GM18499 (cell line): Measurements from ENCODE around the gene BHLHE23.
"Not testable (repeated sequence)": the region's sequence is repeated elsewhere in the genome, so short reads cannot be mapped to it uniquely, and the experiment has no call there.

ENCODE experiments used
- ATAC-seq: cut with Tn5 transposase; IDR thresholded peaks from one replicate; pipeline ENCODE4 v1.9.1; 2021; ENCODE audit warnings: moderate number of reproducible peaks; ENCODE audit not compliant: insufficient read depth, unreplicated experiment

Gene BHLHE23

DNA sequence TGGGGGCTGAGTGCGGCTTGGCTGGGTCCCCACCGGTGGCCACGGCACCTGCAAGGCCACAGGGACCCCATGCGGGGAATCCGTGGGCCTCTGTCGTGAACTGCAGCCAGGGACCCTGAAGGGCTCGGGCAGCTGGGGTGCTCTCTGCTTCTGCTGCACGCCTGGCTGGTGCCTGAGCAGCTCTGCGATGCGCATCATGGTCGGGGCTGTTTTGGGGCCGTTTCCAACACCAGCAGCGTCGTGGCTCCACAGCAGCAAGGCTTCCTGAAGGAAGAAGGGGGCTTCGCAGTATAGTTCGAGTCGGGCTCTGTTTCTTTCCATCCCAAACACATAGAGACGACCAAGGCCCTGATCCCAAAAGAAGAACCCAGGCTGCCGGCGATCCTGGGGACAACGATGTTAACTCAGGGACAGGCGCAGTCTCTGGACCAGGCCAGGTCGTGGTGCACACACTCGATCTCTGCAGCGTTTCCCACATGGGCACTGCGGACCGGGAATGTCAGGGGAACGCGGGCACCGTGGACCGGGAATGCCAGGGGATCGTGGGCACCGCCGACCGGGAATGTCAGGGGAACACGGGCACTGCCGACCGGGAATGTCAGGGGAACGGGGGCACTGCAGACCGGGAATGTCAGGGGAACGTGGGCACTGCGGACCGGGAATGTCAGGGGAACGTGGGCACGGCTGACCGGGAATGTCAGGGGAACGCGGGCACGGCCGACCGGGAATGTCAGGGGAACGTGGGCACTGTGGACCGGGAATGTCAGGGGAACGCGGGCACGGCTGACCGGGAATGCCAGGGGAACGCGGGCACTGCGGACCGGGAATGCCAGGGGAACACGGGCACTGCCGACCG, 36.8 kb upstream of the BHLHE23 start:
- no peak for ATAC-seq

DNA sequence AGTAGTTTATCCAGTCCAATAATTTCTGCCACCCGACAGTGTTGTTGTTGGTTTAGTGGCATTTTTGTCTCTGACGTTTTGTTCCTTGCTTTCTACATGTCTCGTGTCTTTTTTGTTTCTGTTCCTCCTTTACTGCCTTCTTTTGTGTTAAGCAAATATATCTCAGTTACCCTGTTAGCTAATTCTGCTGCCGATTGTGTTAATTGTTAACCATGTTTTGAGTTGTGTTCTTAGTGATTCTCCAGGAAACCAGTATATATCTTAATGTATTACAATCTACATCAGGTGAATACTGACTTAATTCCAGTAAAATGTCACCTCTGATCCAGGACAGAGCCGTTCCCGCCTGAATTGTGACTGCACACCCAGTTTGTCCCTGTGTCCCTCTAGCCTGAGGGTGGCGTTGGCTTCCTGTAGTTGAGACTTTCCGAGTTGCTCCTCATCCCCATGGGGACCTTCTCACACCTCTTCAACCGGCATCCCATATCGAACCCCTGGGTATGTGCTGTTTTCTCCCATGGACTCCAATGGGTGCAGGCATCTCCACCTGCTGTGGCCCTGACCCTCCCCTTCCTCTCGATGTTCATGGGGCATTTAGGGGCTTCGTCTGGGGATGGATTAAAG, 35.8 kb upstream of the BHLHE23 start:
- ATAC-seq = no peak

DNA sequence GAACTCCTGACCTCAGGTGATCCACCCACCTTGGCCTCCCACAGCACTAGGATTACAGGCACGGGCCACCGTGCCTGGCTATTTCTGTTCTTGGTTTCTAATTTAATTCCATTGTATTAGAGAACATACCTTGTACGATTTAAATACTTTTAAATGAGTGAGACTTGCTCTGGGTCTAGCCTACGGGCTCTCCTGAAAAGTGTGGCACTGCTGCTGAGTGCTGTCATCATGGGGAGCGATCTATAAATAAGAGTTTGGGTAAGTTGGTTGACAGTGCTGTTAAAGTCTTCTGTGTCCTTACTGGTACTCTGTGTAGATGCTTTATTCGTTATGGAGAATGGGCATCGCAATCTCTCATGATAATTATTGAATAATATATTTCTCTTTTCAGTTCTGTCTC, 35.0 kb upstream of the BHLHE23 start:
- no peak for ATAC-seq

DNA sequence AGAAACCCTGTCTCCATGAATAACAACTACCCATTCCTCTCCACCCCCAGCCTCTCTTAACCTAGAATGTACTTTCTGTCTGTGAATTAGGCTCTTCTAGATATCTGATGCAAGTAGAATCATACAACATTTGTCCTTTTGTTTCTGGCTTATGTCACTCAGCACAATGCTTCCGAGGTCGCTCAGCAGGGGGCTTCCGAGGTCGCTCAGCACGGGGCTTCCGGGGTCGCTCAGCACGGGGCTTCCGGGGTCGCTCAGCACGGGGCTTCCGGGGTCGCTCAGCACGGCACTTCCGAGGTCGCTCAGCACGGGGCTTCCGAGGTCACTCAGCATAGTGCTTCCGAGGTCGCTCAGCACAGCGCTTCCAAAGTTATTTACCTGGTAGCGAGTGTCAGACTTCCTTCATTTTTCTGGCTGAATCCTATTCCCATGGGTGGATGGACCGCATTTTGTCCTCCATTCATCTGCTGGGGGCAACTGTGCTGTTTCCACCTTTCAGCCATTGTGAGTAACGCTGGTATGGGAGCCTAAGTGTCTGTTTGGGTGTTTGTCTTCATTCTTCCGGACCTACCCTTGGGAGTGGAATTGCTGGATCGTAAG, 31.0 kb upstream of the BHLHE23 start:
- ATAC-seq = no peak

DNA sequence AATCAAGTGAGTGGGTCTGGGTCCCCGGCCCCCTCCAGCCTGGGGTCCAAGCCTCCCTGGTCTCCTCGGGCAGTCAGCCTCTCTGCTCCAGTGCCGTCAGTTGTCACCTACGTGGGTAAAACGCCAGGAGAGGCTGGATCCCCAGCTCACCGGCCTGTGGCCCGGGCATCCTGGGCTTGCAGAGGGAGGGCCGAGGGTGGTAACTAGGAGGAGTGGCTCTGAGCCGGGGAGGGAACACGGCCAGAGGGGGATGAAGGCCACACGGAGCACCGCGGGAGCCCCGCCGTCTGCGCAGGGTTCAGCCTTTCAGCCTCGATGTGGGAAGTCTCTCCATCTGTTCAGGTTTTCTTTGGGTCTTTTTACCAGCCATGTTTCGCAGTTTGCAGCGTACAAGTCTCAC, 29.5 kb upstream of the BHLHE23 start:
- no peak for ATAC-seq

DNA sequence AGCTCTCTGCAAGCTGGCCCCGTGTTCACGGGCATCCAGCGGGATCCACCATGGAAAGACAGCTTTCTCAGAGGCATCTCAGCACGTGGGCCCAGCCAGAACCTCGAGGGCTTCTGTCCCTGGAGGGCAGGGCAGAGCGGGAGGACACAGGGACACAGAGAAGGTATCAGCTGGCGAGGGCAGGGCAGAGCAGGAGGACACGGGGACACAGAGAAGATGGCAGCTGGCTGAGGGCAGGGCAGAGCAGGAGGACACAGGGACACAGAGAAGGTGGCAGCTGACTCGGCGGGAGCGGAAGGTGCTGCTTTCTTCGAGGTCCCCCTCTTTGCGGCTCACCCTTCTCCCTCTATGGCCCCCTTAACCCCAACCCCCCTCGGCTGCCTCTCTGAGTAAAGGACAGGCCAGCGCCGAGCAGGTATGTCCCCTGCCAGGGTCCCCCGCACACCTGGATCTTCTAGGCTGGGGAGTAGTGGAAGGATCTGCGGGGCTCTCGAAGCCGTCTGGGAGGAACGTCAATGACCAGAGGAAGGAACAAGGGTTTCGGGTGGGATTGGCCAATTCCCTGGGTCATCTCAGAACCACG, 28.9 kb upstream of the BHLHE23 start:
- no peak for ATAC-seq

DNA sequence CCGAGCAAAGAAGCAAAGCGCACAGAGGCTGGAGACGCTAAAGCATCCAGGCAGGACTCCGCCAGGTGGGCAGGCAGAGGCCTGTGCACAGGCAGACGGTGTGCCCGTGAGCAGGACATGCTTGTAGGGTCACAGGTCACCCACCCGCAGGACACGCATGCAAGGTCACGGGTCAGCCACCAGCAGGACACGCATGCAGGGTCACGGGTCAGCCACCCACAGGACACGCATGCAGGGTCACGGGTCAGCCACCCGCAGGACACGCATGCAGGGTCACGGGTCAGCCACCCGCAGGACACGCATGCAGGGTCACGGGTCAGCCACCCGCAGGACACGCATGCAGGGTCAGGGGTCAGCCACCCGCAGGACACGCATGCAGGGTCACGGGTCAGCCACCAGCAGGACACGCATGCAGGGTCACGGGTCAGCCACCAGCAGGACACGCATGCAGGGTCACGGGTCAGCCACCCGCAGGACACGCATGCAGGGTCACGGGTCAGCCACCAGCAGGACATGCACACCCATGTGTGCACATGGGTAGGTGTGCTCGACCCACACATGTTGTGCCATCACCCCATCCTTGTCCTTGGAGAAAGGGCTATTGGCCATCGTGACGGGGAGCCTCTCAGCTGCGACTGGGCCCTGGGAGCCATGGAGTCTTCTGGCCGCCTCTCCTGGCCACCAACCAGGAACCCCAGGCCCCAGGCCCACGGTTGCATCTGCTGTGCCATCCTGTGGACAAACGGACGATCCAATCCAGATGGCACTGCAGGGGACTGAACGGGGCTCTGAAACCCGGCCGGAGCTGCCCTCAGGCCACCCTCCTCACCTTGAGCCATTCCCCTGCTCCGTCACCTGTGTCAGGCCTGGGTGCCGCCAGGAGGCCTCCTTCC, 28.2 kb upstream of the BHLHE23 start:
- ATAC-seq = not testable (repeated sequence)

DNA sequence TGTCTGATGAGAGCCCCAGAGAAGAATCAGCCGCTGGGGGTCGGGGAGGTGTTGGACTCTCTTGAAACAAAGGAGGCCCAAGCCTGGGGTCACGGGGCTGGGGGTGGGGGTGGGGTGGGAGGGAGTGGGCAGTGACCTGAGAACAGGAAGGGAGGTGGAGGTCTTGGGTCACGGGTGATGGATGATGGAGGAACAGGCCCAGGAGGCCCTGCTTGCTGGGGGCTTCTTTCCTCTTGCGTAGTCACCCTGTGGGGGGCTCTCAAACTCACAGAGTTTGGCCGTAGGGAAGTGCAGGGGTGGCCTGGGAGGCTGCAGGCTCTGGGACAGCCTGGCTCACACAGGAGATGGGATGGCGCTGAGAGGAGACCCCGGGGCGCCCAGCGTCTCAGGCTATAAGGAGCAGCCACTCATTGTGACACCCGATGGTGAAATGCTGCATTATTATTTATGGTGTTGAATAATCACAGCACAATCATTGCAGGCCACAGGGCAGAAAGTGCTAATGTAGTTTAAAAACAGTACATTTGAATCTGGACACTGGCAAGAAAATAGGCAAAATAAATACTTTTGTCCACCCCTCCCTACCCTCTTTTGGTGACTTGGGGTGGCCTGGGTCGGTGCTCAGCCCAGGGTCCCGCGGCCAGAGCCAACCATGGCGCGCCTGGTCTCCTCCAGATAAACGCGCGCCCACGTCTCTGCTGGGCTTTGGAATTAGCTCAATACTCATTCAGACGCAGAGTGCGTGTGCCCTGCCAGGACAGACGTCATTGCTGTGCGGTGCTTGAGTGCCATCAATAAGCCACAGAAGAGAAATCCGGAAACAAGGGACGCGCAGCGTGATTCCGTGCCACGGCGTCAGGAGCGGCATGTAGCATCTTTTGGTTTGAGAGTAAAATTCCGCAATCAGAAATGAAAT, 27.3 kb upstream of the BHLHE23 start:
- ATAC-seq = no peak

DNA sequence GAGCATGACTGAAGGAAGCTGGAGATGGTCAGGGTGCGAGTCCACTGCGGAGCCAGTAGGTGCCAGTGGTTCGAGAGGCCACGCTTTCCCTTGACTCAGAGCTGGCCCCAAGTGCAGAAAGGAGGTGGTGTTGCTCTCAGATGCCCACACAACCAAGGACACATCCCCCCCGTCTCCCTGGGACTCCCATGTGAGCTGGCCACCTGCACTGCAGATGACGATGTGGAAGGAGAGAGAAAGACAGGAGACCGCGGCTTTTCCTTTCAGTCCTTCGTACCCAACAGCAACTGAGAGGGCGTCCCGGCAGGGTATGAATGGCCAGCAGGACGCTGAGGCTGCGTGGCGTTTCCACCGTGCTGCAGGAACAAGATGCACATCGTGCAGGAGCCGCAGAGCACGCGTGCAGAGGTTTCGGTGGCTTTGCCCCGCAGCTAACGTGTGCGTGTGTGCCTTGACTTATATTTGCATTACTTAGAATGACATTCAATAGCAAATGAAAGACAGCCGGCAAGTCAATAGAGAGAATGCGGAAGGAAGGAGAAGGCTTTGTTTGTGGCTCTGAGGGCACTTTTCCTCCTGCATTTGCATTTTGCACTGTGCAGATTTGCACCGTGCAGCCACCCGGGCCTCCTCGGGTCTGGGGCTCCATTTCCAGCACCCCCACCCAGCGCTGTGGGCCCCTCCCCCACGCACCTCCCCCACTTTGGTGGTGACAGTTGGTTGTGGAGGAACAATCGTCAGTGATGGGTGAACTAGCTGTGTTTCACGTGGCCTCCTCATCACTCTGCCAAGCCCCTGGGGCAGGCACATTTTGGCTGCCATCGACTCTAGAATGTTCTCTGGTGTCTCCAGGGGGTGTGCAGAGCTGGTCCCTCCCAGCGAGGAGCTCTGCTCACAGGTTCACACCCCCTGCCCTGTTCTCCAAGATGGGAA, 26.4 kb upstream of the BHLHE23 start:
- peak; percentile 56 for ATAC-seq

DNA sequence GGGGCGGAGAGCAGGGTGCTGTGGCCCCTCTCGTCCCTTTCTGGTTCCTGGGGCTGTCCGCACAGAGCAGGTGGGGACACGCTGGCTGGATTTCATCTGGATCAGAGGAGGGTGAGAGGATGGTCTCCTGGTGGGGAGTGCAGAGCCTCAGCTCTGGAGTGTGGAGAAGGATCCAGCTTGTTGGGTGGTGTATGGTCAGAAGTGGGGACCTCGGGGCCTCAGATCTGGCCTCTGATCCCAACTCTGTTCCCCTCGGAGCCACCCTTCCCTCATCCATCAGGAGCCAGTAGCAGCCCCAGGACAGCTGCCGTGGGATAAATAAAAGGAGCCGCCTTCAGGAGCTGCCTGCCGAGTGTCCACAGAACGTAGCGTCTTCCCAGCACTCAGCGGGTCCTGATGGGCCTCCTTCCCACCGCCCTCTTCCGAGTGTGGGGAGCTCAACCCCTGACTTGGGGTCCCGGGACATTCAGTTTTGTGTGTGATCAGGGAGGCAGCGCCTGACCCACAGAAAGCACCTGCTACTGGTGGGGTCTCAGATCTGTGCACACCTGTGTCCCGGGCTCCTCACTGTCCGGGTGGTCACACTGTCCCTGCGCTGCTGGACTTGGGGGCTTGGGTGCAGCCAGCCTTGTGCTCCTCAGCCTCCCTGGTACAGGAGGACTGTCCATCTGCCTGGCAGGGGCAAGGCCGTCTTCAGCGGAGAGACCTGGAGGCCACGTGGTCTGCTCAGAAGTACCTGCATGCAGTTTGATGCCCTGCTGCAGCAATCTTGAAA, 25.4 kb upstream of the BHLHE23 start:
- ATAC-seq = no peak

DNA sequence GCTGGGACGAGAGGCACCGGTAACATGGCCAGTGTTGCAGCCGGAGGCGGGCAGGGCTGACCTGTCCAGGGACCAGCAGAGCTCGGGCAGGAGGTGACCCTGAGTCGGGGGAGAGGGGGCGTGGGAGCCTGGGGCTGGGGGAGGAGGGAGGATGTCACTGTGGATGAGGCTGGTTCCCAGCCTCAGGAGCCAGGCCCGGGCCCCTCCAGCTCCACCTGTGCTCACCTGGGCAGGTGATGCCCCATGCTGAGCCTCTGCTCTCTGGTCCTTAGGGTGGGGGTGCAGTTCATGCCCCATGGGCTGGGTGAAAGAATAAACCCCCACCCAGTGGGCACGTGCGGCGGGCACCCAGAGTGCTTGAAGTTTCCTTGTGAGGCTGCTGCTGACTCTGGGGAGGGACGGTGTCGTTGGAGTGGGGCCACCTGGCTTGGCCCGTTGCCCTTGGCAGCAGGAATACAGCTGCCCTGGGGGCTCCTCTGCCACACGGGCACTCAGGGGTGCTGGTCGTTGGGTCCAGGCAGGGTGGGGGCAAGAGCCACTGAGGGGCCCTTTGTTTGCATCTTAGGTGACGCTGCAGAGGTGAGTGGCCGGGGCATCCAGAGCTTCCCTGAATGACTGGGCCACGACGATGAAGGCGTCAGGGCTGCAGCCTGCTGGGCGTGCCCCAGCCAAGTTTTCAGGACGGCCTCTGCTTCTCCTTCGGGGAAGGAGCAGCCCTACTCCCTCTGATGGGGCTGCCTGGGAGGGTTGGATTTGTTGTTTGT, 24.7 kb upstream of the BHLHE23 start:
- no peak for ATAC-seq

DNA sequence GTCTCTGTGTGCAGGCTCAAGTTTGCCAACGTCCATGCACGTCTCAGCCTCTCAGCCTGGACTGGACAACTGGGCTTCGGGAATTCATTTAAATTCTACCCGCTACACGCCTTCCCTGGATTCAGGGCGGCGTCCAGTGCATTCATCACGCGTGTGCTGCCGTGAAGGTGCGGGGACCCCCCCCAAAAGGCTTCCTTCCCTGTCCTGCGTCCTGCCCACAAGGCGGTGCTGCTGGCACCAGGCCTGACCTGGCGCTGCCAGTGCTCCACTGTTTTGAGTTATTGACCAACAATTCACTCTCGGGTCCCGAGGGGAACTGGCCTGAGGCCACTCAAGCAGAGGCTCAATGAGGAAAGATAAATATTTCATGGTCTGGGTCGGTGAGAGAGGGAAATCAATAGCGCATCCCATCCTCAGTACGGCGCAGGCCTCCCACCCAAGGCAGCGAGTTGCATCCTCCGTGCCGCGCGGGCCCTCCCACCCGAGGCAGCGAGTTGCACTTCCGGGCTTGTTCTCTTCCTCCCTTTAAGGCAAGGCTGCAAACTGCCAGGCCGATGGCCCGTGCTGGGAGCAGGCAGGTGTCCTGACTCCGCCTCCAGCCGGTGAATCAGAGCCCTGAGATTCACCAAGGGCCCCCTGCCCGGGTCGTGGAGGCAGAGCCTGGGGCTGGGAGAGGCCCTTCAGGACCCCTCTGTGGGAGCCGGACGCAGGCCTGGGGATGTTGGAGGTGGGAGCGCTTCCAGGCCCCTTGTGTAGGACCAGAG, 22.8 kb upstream of the BHLHE23 start:
- no peak for ATAC-seq

DNA sequence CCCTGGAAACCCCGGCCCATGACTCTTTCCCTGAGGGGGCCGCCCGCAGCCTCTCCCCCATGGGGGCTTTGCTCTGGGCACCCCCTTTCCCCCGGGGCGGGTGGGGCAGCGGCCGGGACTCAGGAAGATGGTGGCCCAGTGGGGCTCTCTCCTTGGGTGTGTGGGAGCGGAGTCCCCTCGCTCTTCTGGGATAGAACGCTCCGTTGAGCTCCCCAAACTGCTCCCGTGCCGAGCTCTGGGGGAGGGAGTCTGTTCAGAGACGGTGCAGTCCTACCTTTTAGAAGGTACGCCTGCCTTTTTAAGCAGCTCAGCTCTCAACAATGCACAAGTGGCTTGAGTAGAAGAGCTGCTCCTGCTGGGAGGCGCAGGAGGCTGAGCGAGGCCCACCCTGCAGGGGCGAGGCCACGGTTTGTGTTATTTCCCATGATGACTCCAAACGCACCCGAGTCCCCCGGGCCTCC, 21.7 kb upstream of the BHLHE23 start:
- no peak for ATAC-seq

DNA sequence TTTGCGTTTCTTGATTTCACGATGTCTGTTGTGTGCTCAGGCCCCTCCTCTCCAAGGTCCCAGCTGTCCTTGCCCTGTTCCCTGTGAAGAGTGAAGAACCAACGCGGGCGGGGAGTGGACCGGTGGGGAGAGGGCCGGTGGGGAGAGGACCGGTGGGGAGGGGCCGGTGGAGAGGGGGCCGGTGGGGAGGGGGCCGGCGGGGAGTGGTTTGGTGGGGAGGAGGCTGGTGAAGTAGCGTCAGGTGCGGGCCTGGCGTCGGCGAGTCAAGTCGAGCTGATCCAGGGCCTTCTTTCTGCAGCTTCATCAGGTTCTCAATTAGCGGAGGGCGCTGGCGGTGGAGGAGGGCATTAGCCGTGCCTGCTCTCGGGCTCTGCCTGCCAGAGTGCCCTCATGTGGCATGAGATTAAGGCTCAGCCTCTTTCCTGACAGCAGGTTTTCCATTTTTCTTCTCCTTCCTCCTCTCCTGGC, 21.2 kb upstream of the BHLHE23 start:
- no peak for ATAC-seq

DNA sequence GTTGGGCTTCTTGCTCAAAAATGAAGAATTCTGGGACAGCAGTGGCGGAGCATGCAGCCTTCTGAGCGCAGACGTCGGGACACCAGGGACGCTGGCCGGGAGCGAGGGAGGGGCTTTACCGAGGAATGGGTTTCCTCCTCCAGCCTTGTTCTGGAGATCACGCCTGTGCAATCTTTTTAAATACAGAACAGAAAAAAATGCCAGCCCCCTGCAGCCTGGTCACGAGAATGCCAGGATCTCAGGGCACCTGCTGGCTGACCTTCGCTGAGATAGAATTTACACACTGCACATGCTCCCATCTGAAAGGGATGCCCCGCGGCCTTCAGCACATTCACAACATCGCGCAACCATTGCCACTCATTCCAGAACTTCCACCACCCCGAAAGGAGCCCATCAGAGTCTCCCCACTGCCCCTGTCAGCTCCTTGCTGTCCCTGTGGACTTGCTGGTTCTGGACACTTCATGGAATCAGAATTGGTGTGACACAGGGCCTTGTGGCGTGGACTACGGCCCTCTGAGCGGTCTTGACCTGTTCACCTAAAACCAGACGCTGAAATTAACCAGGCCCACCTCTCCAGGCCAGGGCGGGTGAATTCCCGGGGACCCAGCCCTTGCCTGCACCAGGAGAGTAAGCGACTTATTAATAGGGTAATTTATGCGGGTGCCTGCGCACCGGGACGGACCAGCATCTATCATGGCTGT, 20.6 kb upstream of the BHLHE23 start:
- ATAC-seq = no peak
